H9 (cell line): ENCODE measurements around the gene WDR83. TPM values are rescaled to one million over a fixed set of nuclear protein-coding genes. Genes with fewer than 3 reads are reported as not detected.

Experiments
- DNase-seq: peaks from one replicate; pipeline ENCODE4 v3.0.0-alpha.2; 2017
- H2AFZ ChIP-seq: one replicate; pipeline ENCODE4 v1.6.1; 2013; ENCODE audit warnings: mild to moderate bottlenecking, low read length, control low read depth, moderate library complexity
- H2AK5ac ChIP-seq: 2 replicates; pipeline ENCODE4 v1.6.1; 2013; ENCODE audit warnings: low read length, control low read depth, mixed read lengths; ENCODE audit not compliant: insufficient read length
- H2BK120ac ChIP-seq: one replicate; pipeline ENCODE4 v1.6.1; 2013; ENCODE audit warnings: low read depth, mild to moderate bottlenecking, low read length, control low read depth, inconsistent platforms; ENCODE audit not compliant: poor library complexity, severe bottlenecking
- H2BK12ac ChIP-seq: 2 replicates; pipeline ENCODE4 v1.6.1; 2013; ENCODE audit warnings: low read length, control low read depth, mixed read lengths, low read depth; ENCODE audit not compliant: insufficient read length
- H2BK15ac ChIP-seq: 2 replicates; pipeline ENCODE4 v1.6.1; 2013; ENCODE audit warnings: low read depth, low read length, control low read depth
- H2BK20ac ChIP-seq: one replicate; pipeline ENCODE4 v1.6.1; 2013; ENCODE audit warnings: low read depth, mild to moderate bottlenecking, low read length, control low read depth, inconsistent platforms; ENCODE audit not compliant: poor library complexity, severe bottlenecking
- H2BK5ac ChIP-seq: 2 replicates; pipeline ENCODE4 v1.6.1; 2013; ENCODE audit warnings: low read length, control low read depth, mixed read lengths; ENCODE audit not compliant: insufficient read length
- H3K14ac ChIP-seq: 2 replicates; pipeline ENCODE4 v1.6.1; 2013; ENCODE audit warnings: low read length, control low read depth; ENCODE audit not compliant: insufficient read depth
- H3K18ac ChIP-seq: 2 replicates; pipeline ENCODE4 v1.6.1; 2013; ENCODE audit warnings: low read depth, mild to moderate bottlenecking, mixed read lengths, low read length, control low read depth; ENCODE audit not compliant: insufficient read length
- H3K23ac ChIP-seq: 2 replicates; pipeline ENCODE4 v1.6.1; 2013; ENCODE audit warnings: low read length, control low read depth, mixed read lengths, low read depth; ENCODE audit not compliant: insufficient read length
- H3K23me2 ChIP-seq: 2 replicates; pipeline ENCODE4 v1.6.1; 2013; ENCODE audit warnings: low read depth, mild to moderate bottlenecking, mixed read lengths, low read length, control low read depth; ENCODE audit not compliant: insufficient read length, poor library complexity, severe bottlenecking
- H3K27ac ChIP-seq: 2 replicates; pipeline ENCODE4 v1.5.1; 2013; ENCODE audit warnings: low read length, control low read depth, mixed read lengths, low read depth; ENCODE audit not compliant: insufficient read length
- H3K27me3 ChIP-seq: 2 replicates; pipeline ENCODE4 v1.6.1; 2013; ENCODE audit warnings: low read length, control low read depth, inconsistent platforms; ENCODE audit not compliant: insufficient read depth
- H3K4ac ChIP-seq: 2 replicates; pipeline ENCODE4 v1.6.1; 2013; ENCODE audit warnings: low read depth, mild to moderate bottlenecking, control low read depth, inconsistent platforms, low read length, moderate library complexity
- H3K4me1 ChIP-seq: 2 replicates; pipeline ENCODE4 v1.6.1; 2013; ENCODE audit warnings: low read length, control low read depth, inconsistent platforms; ENCODE audit not compliant: insufficient read depth
- H3K4me2 ChIP-seq: 2 replicates; pipeline ENCODE4 v1.6.1; 2013; ENCODE audit warnings: low read length, control low read depth, mixed read lengths; ENCODE audit not compliant: insufficient read length, insufficient read depth
- H3K56ac ChIP-seq: 2 replicates; pipeline ENCODE4 v1.6.1; 2013; ENCODE audit warnings: low read depth, mild to moderate bottlenecking, mixed read lengths, low read length, control low read depth; ENCODE audit not compliant: insufficient read length
- H3K79me1 ChIP-seq: 2 replicates; pipeline ENCODE4 v1.6.1; 2013; ENCODE audit warnings: low read depth, mild to moderate bottlenecking, moderate library complexity, low read length, control low read depth, inconsistent platforms; ENCODE audit not compliant: insufficient read depth, poor library complexity, severe bottlenecking
- H3K79me2 ChIP-seq: 2 replicates; pipeline ENCODE4 v1.6.1; 2013; ENCODE audit warnings: low read length, control low read depth, inconsistent platforms; ENCODE audit not compliant: insufficient read depth
- H3K9ac ChIP-seq: 2 replicates; pipeline ENCODE4 v1.6.1; 2013; ENCODE audit warnings: low read length, control low read depth, mixed read lengths; ENCODE audit not compliant: insufficient read length; ENCODE audit errors: extremely low read depth
- H3K9me3 ChIP-seq: one replicate; pipeline ENCODE4 v1.6.1; 2013; ENCODE audit warnings: low read depth, low read length, inconsistent platforms; ENCODE audit not compliant: control insufficient read depth
- H3T11ph ChIP-seq: one replicate; pipeline ENCODE4 v1.6.1; 2013; ENCODE audit warnings: mild to moderate bottlenecking, low read length, control low read depth, inconsistent platforms
- H4K20me1 ChIP-seq: one replicate; pipeline ENCODE4 v1.6.1; 2013; ENCODE audit not compliant: control insufficient read depth, insufficient read length, insufficient read depth
- H4K5ac ChIP-seq: 2 replicates; pipeline ENCODE4 v1.6.1; 2013; ENCODE audit warnings: low read depth, mild to moderate bottlenecking, mixed read lengths, low read length, control low read depth; ENCODE audit not compliant: insufficient read length
- H4K8ac ChIP-seq: replicated peaks from 2 replicates; pipeline ENCODE4 v1.6.1; 2013; ENCODE audit warnings: low read length, control low read depth, mixed read lengths, low read depth; ENCODE audit not compliant: insufficient read length
- H4K91ac ChIP-seq: 2 replicates; pipeline ENCODE4 v1.6.1; 2013; ENCODE audit warnings: low read depth, mild to moderate bottlenecking, moderate library complexity, mixed read lengths, low read length, control low read depth; ENCODE audit not compliant: insufficient read length
- H3K27ac Mint-ChIP-seq, 3 experiments: 2 replicates in 2 of 3; 3 replicates in 1 of 3; pipeline ENCODE4 v1.8.0; 2020 to 2021; ENCODE audit warnings: mixed read lengths in 3 of 3, mild to moderate bottlenecking in 1 of 3, moderate library complexity in 1 of 3
- H3K27me3 Mint-ChIP-seq: 2 replicates; pipeline ENCODE4 v1.8.0; 2021; ENCODE audit warnings: low read depth, mild to moderate bottlenecking, moderate library complexity, mixed read lengths
- H3K36me3 Mint-ChIP-seq, 3 experiments: 2 replicates in 2 of 3; 3 replicates in 1 of 3; pipeline ENCODE4 v1.8.0; 2020 to 2021; ENCODE audit warnings: low read depth in 3 of 3, mixed read lengths in 3 of 3; ENCODE audit not compliant: insufficient read depth in 1 of 3
- H3K4me1 Mint-ChIP-seq, 2 experiments: 2 replicates each; pipeline ENCODE4 v1.8.0; 2020; ENCODE audit warnings: mixed read lengths in 2 of 2
- H3K4me3 Mint-ChIP-seq, 2 experiments: 2 replicates in 1 of 2; 3 replicates in 1 of 2; pipeline ENCODE4 v1.8.0; 2020 to 2021; ENCODE audit warnings: mild to moderate bottlenecking in 2 of 2, mixed read lengths in 2 of 2, moderate library complexity in 1 of 2
- H3K9me3 Mint-ChIP-seq, 2 experiments: 2 replicates in 1 of 2; 3 replicates in 1 of 2; pipeline ENCODE4 v1.8.0; 2020; ENCODE audit warnings: mild to moderate bottlenecking in 2 of 2, mixed read lengths in 2 of 2, moderate library complexity in 1 of 2
- WGBS: extraction: QIAGEN DNeasy Blood & Tissue Kit; methylation state at CpG from one replicate; pipeline ENCODE4 v1.1.7; 2013; ENCODE audit warnings: missing lambda C conversion rate, low lambda C conversion rate, mixed read lengths; ENCODE audit not compliant: insufficient read length; ENCODE audit errors: extremely low coverage; 5-methylcytosine and 5-hydroxymethylcytosine counted together
- total RNA-seq: library from RNA; stranded (reverse); gene quantifications from 2 replicates; pipeline ENCODE4 v1.2.1, GENCODE V29; 2021
- TF ChIP-seq, protein P1 (sequence below): fragments of 200-600 bp; sonication (generic); conservative IDR thresholded peaks from 3 replicates; pipeline ENCODE4 v1.8.0; 2021; ENCODE audit warnings: antibody characterized with exemption, mild to moderate bottlenecking

The WDR83 gene
- total RNA-seq, 1 experiment from 2014 or later: 21.0 TPM

GRCh38 chr19:12715929-12716328, 49.3 kb downstream of the WDR83 start:
- no peak overlapping the region for H3K27ac ChIP-seq
- H3K23me2 ChIP-seq: no peaks in the 10 kb centered on the region
- no peaks in the 10 kb centered on the region for H4K20me1 ChIP-seq
- H3K27me3 Mint-ChIP-seq: no peaks in the 10 kb centered on the region
- H3K9ac ChIP-seq: no peak overlapping the region
- no peak overlapping the region for H2BK20ac ChIP-seq
- H4K91ac ChIP-seq: no peak overlapping the region
- no peak overlapping the region for H3K14ac ChIP-seq
- no CpG with 5 or more reads among the region's 3 CpGs for WGBS
- no peak overlapping the region for H3K4me2 ChIP-seq
- H2AFZ ChIP-seq: no peak overlapping the region
- H2BK12ac ChIP-seq: no peak overlapping the region
- no peak overlapping the region for H3T11ph ChIP-seq
- no peak overlapping the region for H3K4me3 Mint-ChIP-seq
- no peaks in the 10 kb centered on the region for H3K9me3 Mint-ChIP-seq
- TF ChIP-seq, protein P1, sequence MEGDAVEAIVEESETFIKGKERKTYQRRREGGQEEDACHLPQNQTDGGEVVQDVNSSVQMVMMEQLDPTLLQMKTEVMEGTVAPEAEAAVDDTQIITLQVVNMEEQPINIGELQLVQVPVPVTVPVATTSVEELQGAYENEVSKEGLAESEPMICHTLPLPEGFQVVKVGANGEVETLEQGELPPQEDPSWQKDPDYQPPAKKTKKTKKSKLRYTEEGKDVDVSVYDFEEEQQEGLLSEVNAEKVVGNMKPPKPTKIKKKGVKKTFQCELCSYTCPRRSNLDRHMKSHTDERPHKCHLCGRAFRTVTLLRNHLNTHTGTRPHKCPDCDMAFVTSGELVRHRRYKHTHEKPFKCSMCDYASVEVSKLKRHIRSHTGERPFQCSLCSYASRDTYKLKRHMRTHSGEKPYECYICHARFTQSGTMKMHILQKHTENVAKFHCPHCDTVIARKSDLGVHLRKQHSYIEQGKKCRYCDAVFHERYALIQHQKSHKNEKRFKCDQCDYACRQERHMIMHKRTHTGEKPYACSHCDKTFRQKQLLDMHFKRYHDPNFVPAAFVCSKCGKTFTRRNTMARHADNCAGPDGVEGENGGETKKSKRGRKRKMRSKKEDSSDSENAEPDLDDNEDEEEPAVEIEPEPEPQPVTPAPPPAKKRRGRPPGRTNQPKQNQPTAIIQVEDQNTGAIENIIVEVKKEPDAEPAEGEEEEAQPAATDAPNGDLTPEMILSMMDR: no peak
- peaks cover 14% of the 10 kb centered on the region; the same call in 1 of the 2 replicates for H3K79me2 ChIP-seq
- no peak overlapping the region for H3K18ac ChIP-seq
- no peak overlapping the region for H2BK5ac ChIP-seq
- peaks cover 59 to 83% (median 73%) of the 10 kb centered on the region in 3 experiments; a peak in 6 of 7 replicates for H3K36me3 Mint-ChIP-seq
- no peak overlapping the region for H3K23ac ChIP-seq
- H3K4me1 Mint-ChIP-seq: peaks cover 5 to 6% of the 10 kb centered on the region in 2 experiments
- no peak overlapping the region for H4K5ac ChIP-seq
- H3K4ac ChIP-seq: no peak overlapping the region
- no peak overlapping the region for H3K56ac ChIP-seq
- no peak overlapping the region for H2BK15ac ChIP-seq
- H4K8ac ChIP-seq: no peak overlapping the region
- H3K27me3 ChIP-seq: no peaks in the 10 kb centered on the region
- H3K79me1 ChIP-seq: peaks cover 10% of the 10 kb centered on the region
- H2AK5ac ChIP-seq: no peak overlapping the region
- no peak overlapping the region for H3K27ac Mint-ChIP-seq
- no peaks in the 10 kb centered on the region for H3K4me1 ChIP-seq
- DNase-seq: no peak
- H2BK120ac ChIP-seq: no peak overlapping the region
- H3K9me3 ChIP-seq: no peaks in the 10 kb centered on the region
